Fibroblast of the aortic adventitia (primary cell): ENCODE measurements around the gene SLC6A5. TPM values are rescaled to one million over a fixed set of nuclear protein-coding genes. Genes with fewer than 3 reads are reported as not detected.

Experiments used
- DNase-seq: peaks from one replicate; pipeline ENCODE4 v3.0.0-alpha.2; 2010; ENCODE audit warnings: low read depth
- H3K4me3 ChIP-seq: 2 replicates; pipeline ENCODE4 v1.5.1; 2011; ENCODE audit warnings: low read depth, mild to moderate bottlenecking, control low read depth, low read length, moderate library complexity
- total RNA-seq: library from RNA; depleted of rRNA; stranded (reverse); fragments of >200 nt; gene quantifications from 2 replicates; pipeline ENCODE4 v1.2.3, GENCODE V29; 2012; ENCODE audit warnings: low replicate concordance
- TF ChIP-seq, protein P1 (sequence below): IDR thresholded peaks from 2 replicates; pipeline ENCODE4 v1.5.1; 2011; ENCODE audit warnings: mild to moderate bottlenecking, low read length, control low read depth, inconsistent platforms; ENCODE audit not compliant: insufficient read depth

The SLC6A5 gene
- total RNA-seq, 1 donor = not detected

DNA sequence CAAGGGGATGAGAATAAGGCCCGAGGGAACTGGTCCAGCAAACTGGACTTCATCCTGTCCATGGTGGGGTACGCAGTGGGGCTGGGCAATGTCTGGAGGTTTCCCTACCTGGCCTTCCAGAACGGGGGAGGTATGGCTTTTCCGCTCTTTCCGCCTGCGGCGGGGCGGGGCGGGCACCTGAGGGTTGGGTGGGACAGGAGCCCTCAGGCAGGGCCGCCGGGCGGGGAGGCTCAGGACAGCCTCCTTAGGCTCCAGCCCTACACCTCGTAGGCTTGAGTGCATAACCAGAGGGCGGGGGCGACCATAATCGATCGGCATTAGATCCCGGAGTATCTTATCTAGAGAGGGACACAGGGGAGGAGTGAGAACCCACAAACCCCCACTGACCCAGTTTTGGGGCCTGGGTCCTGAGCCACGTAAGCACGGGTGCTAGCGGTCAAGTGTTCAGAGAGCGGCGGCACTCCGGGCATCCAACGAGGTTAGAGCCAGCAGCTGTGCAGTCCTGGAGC lies 4.9 kb downstream of the SLC6A5 start:
- TF ChIP-seq, protein P1, sequence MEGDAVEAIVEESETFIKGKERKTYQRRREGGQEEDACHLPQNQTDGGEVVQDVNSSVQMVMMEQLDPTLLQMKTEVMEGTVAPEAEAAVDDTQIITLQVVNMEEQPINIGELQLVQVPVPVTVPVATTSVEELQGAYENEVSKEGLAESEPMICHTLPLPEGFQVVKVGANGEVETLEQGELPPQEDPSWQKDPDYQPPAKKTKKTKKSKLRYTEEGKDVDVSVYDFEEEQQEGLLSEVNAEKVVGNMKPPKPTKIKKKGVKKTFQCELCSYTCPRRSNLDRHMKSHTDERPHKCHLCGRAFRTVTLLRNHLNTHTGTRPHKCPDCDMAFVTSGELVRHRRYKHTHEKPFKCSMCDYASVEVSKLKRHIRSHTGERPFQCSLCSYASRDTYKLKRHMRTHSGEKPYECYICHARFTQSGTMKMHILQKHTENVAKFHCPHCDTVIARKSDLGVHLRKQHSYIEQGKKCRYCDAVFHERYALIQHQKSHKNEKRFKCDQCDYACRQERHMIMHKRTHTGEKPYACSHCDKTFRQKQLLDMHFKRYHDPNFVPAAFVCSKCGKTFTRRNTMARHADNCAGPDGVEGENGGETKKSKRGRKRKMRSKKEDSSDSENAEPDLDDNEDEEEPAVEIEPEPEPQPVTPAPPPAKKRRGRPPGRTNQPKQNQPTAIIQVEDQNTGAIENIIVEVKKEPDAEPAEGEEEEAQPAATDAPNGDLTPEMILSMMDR = no peak
- no peak for DNase-seq
- no peak overlapping the region for H3K4me3 ChIP-seq

DNA sequence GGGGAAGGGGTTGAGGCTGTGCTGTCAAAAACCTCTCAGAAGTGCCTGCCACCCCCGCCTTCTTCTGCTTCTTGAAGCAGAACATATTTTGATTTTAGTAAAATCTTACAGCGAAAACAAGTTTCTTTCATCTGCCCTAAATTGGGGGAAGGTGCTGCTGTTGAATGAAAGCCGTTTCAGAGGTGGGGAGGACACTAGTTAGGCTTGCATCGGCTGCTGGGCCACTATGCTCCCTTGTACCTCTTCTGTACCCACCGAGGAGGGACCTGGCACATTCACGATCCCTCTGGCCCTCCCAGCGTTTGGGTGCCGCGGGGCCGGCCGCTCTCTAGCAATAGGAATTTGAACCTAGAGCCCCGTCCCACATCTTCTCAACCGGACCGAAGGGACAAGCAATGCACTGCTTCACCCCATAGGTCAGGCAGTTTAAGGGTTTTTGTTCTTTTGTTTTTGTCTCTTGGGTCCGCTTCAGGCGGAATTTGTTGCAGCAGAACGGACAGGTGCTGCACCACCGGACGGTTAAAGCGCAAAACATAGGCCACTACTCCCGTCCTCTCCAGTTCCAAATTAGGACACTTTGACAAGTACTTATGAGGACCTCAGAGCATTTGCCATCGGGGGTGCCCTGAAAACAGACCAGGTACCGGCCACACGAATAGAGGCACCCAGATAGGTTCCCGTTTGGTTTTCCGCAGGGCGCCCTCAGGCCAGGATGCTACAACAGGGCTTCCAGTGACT lies 5.6 kb downstream of the SLC6A5 start:
- TF ChIP-seq, protein P1 = no peak
- H3K4me3 ChIP-seq = no peak overlapping the region
- DNase-seq = no peak

DNA sequence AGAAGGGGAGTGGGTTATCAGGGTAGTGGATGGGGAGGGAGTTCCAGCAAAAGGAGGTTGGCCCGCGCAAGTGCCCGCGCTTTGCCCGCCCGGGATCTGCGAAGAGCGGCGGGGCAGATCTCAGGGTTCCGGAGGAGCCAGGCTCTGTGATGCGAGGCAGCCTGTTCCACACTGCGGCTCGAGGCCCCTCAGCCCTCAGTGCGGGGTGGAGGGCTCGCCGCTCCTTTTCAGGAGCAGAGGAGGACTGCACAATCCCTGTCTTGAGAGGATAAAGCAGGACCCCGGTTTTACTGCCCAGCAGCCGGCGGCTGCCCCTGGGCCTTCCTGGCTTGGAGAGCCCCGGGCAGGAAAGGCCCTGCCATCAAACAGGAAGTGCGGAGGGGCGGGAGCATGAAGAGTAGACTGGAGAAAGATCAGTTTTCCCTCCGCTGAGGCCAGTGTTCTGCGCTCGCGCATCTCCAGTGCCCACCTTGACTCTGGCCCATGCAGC lies 6.2 kb downstream of the SLC6A5 start:
- TF ChIP-seq, protein P1 = no peak
- DNase-seq = no peak
- no peak overlapping the region for H3K4me3 ChIP-seq

DNA sequence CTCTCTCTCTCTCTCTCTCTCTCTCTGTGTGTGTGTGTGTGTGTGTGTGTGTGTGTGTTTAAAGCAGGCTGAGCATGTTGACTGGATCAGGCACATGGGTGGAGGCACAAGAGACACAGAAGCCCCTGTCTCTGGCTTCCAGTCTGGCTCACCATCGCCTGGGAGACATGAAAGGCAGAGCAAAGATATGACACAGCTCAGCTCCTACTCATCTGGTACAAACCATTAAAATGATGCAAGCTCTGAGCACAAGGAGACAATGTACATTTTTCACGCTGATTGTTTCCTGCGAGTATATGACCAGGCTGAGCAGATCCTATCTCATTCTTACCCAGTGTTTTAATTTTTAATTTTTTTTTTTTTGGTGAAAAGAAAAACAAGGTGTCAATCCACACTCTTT lies 9.5 kb downstream of the SLC6A5 start:
- TF ChIP-seq, protein P1 = no peak
- H3K4me3 ChIP-seq = no peak overlapping the region
- no peak for DNase-seq

DNA sequence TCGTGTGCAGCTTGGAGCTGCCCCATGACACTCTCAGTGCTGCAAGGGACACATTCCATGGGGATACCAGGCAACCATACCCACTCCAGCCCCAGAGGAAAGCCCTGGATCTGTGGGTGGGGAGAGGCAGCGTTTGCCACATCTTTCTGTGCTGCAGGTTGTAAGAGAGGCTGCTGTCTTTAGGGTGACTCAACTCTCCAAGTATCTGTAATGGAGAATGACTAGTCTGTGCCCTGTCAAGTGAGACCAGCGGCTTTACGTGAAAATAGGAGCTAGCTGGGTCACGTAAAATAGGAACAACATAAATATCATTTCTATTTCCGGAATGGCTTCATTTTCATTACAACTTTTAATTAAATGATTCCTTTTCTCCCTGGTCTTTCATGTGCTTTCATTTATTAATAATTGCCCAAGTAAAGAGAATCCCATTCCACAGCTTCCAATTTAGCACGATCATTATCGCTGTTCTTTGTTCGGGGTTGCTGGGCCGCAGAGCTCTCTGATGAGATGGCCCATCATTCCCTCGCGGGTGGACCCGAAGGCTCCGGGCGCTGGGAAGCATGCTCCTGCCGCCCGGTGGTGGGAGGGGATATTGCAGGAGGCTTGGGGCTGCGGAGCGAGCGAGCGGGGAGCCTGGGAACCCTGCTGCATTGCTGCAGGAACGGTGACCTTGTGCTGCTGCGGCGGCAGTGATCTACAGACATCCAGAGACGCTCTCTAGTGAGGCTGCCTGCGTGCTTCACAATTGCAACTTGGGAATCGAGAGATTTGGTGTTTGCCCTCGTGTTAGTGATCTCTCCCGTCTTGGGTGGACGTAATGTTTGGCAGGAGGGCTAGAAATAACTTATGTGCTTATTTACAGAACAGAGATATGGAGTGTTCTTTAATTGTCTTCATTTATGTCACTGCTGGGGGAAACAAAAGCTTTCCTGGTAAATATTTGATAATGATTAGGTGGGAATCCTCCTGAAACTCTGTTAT lies 10.6 kb downstream of the SLC6A5 start:
- DNase-seq = peak; percentile 52
- TF ChIP-seq, protein P1 = peak; percentile 98
- peak overlapping the region; percentile 25 for H3K4me3 ChIP-seq

DNA sequence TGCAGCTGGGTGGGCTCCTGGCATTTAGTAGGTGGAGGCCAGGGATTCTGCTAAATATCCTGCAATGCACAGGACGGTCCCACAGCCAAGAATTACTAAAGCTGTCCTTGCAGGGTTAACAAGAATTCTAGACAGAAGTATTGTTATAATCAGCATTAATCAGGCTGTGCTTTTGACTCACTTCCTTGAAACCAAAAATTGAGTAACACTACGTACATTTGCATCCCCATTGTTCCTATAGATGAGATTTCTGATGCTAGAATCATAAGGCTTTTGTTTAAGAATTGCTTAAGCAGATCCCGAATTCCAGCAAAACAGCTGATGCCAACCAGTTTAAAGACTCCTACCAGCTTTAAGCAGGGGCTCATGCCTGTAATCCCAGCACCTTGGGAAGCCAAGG lies 11.4 kb downstream of the SLC6A5 start:
- DNase-seq = peak; percentile 4
- TF ChIP-seq, protein P1 = no peak
- no peak overlapping the region for H3K4me3 ChIP-seq
